ENCODE data around the gene CPXM2. TPM values are rescaled to one million over a fixed set of nuclear protein-coding genes. Genes with fewer than 3 reads are reported as not detected.

Gene CPXM2
- total and polyA plus RNA-seq, 10 of the 15 experiments (the other 5 are each of a cell fraction or from before 2014, with no cell fraction given) = 0.08 to 1.1 (median 0.58) TPM

- BruUV-seq (replicated peaks) = no TSS peak
- no peaks in the 10 kb centered on the region; the same call in 1 of the 3 replicates for H3K9me3 ChIP-seq (replicated peaks; ENCODE audit: control insufficient read depth, insufficient read depth, low read length)
- SMC1A ChIA-PET (ENCODE audit: uncharacterized antibody, unreplicated experiment) = interaction anchor here (1.1 to 1.2 kb wide), 2 partner anchors 76 to 117 kb away, joined by 3 read pairs; no protein-coding TSS in a partner anchor
- H4K20me1 ChIP-seq (ENCODE audit: control insufficient read depth, insufficient read depth) = no peaks in the 10 kb centered on the region
- in situ Hi-C loops (cut with MboI) = no loop called here
- POLR2A ChIA-PET = no interaction called here
- no peak overlapping the region for H3K27ac ChIP-seq (ENCODE audit: control insufficient read depth, insufficient read depth)
- H3K4me3 ChIP-seq = no peak overlapping the region
- no peaks in the 10 kb centered on the region for H3K79me2 ChIP-seq (ENCODE audit: control insufficient read depth, insufficient read depth, low read length)
- DNase-seq (ENCODE audit: low read depth, low spot score) = no peak
- no peak overlapping the region for H2AFZ ChIP-seq (ENCODE audit: control insufficient read depth, low read depth, low read length)
- H3K9ac ChIP-seq (ENCODE audit: control insufficient read depth, insufficient read depth, low read length) = no peak overlapping the region
- ATAC-seq = no peak
- CTCF ChIA-PET = interaction anchor here (0.6 to 2.4 kb wide), 2 partner anchors 112 to 1918 kb away, joined by 3 to 9 read pairs; no protein-coding TSS in a partner anchor
- no peak for TF ChIP-seq CHD4 (IDR thresholded peaks at IDR 0.05)
- no peak for TF ChIP-seq PAX5 (IDR thresholded peaks at IDR 0.05; ENCODE audit: borderline replicate concordance, low read depth, low read length)
- TF ChIP-seq USF2 (IDR thresholded peaks at IDR 0.05; ENCODE audit: borderline replicate concordance, low read depth, low read length) = no peak
- TF ChIP-seq GATAD2B (conservative IDR thresholded peaks at IDR 0.05; ENCODE audit: low read depth) = no peak
- no peak for TF ChIP-seq ATF3 (IDR thresholded peaks at IDR 0.05; ENCODE audit: borderline replicate concordance, extremely low read depth, low read depth, low read length)
- no peak for TF ChIP-seq CEBPZ (IDR thresholded peaks at IDR 0.05; ENCODE audit: low read depth, low read length)
- no peak for TF ChIP-seq MTA2 (IDR thresholded peaks at IDR 0.05; ENCODE audit: low read depth)
- 15% methylated on average over 3 of the region's 3 CpGs for WGBS (ENCODE audit: insufficient coverage, insufficient replicate concordance, low lambda C conversion rate, missing lambda C conversion rate)
- no peaks in the 10 kb centered on the region for H3K4me1 ChIP-seq (ENCODE audit: control insufficient read depth, insufficient read depth, low read length)
- RAD21 ChIA-PET (ENCODE audit: unreplicated experiment) = interaction anchor here (0.9 to 1.5 kb wide), 2 partner anchors 23 to 67 kb away, joined by 3 read pairs; no protein-coding TSS in a partner anchor
- H3K27me3 ChIP-seq (replicated peaks in 1 of 2; ENCODE audit: control insufficient read depth in 2 of 2, insufficient read depth in 2 of 2, low read length in 1 of 2) = peaks cover 0 to 5% of the 10 kb centered on the region in 2 experiments; a peak in 2 of 4 replicates
- FAIRE-seq = no peak
- no peaks in the 10 kb centered on the region for H3K36me3 ChIP-seq (ENCODE audit: control insufficient read depth in 2 of 2, insufficient read depth in 2 of 2, low read length in 1 of 2)
- no peak overlapping the region for H3K4me2 ChIP-seq (ENCODE audit: control insufficient read depth, insufficient read depth)
- intact Hi-C loops (cut with micrococcal nuclease; ENCODE audit: unreplicated experiment) = no loop called here
Observed at GRCh38 chr10:123784216-123784615, 107.4 kb downstream of the CPXM2 start.
